ENCODE measurements around the gene AP1AR.
A peak's percentile ranks its signal among the peaks of the same experiment; 100 is the strongest.

Gene AP1AR

GRCh38 chr4:112284166-112284565 is 52.6 kb downstream of the AP1AR start:
- peak overlapping the region; percentile 77 for H3K4me3 ChIP-seq (ENCODE audit: control insufficient read depth, low read depth, low read length)
- no peak for DNase-seq (ENCODE audit: low read depth)
- TF ChIP-seq CTCF (conservative IDR thresholded peaks at IDR 0.05; ENCODE audit: control insufficient read depth, insufficient read depth, low read depth, low read length): no peak

GRCh38 chr4:112284662-112285411 is 53.2 kb downstream of the AP1AR start:
- H3K4me3 ChIP-seq (ENCODE audit: control insufficient read depth, low read depth, low read length): peak overlapping the region; percentile 77
- no peak for DNase-seq (ENCODE audit: low read depth)

GRCh38 chr4:112287258-112287989 is 55.8 kb downstream of the AP1AR start:
- TF ChIP-seq CTCF (conservative IDR thresholded peaks at IDR 0.05; ENCODE audit: control insufficient read depth, insufficient read depth, low read depth, low read length): no peak
- no peak for DNase-seq (ENCODE audit: low read depth)
- no peak overlapping the region for H3K4me3 ChIP-seq (ENCODE audit: control insufficient read depth, low read depth, low read length)

More at GRCh38 chr4:112284662-112285411, 53.2 kb downstream of the AP1AR start:
- no peak for TF ChIP-seq CTCF (conservative IDR thresholded peaks at IDR 0.05; ENCODE audit: control insufficient read depth, insufficient read depth, low read depth, low read length)

- no peak for TF ChIP-seq CTCF (conservative IDR thresholded peaks at IDR 0.05; ENCODE audit: control insufficient read depth, insufficient read depth, low read depth, low read length)
- DNase-seq (ENCODE audit: low read depth): no peak
- no peak overlapping the region for H3K4me3 ChIP-seq (ENCODE audit: control insufficient read depth, low read depth, low read length)
Measured at GRCh38 chr4:112288455-112288854, 56.9 kb downstream of the AP1AR start.

GRCh38 chr4:112289407-112290253 is 58.0 kb downstream of the AP1AR start:
- TF ChIP-seq CTCF (conservative IDR thresholded peaks at IDR 0.05; ENCODE audit: control insufficient read depth, insufficient read depth, low read depth, low read length): no peak
- no peak overlapping the region for H3K4me3 ChIP-seq (ENCODE audit: control insufficient read depth, low read depth, low read length)
- DNase-seq (ENCODE audit: low read depth): no peak

- no peak overlapping the region for H3K4me3 ChIP-seq (ENCODE audit: control insufficient read depth, low read depth, low read length)
- no peak for DNase-seq (ENCODE audit: low read depth)
- no peak for TF ChIP-seq CTCF (conservative IDR thresholded peaks at IDR 0.05; ENCODE audit: control insufficient read depth, insufficient read depth, low read depth, low read length)
Measured at GRCh38 chr4:112290341-112290740, 58.8 kb downstream of the AP1AR start.

All from fibroblast of mammary gland (primary cell).